ENCODE measurements around the gene SHLD1.

The SHLD1 gene

GRCh38 chr20:5845681-5846615, 95.7 kb downstream of the SHLD1 start:
- DNase-seq (ENCODE audit: low spot score) (no peak), FAIRE-seq (no peak)

GRCh38 chr20:5848711-5849505, 98.7 kb downstream of the SHLD1 start:
- FAIRE-seq = no peak
- peak; percentile 50 for DNase-seq (ENCODE audit: low spot score)

- FAIRE-seq = no peak
- no peak for DNase-seq (ENCODE audit: low spot score)
These were observed 105.7 kb downstream of the SHLD1 start for GRCh38 chr20:5855939-5856338.

GRCh38 chr20:5859608-5860007, 109.4 kb downstream of the SHLD1 start:
- DNase-seq (ENCODE audit: low spot score) = no peak
- no peak for FAIRE-seq

- DNase-seq (ENCODE audit: low spot score) (no peak), FAIRE-seq (no peak)
These were observed 112.5 kb downstream of the SHLD1 start for GRCh38 chr20:5862703-5863039.

GRCh38 chr20:5863040-5863833, 113.0 kb downstream of the SHLD1 start:
- FAIRE-seq (no peak), DNase-seq (ENCODE audit: low spot score) (peak; percentile 59)

- no peak for FAIRE-seq
- DNase-seq (ENCODE audit: low spot score) = no peak
These were observed 114.2 kb downstream of the SHLD1 start for GRCh38 chr20:5864428-5864827.

- FAIRE-seq (no peak), DNase-seq (ENCODE audit: low spot score) (peak; percentile 31)
These were observed 114.8 kb downstream of the SHLD1 start for GRCh38 chr20:5864873-5865587.

GRCh38 chr20:5865604-5866003, 115.4 kb downstream of the SHLD1 start:
- FAIRE-seq (no peak), DNase-seq (ENCODE audit: low spot score) (no peak)

- DNase-seq (ENCODE audit: low spot score) (no peak), FAIRE-seq (no peak)
These were observed 120.4 kb downstream of the SHLD1 start for GRCh38 chr20:5870568-5870981.

GRCh38 chr20:5871459-5872410, 121.5 kb downstream of the SHLD1 start:
- no peak for DNase-seq (ENCODE audit: low spot score)

GRCh38 chr20:5877128-5877527, 126.9 kb downstream of the SHLD1 start:
- FAIRE-seq (no peak), DNase-seq (ENCODE audit: low spot score) (no peak)

More at GRCh38 chr20:5871459-5872410, 121.5 kb downstream of the SHLD1 start:
- no peak for FAIRE-seq

- FAIRE-seq (no peak), DNase-seq (ENCODE audit: low spot score) (no peak)
These were observed 130.1 kb downstream of the SHLD1 start for GRCh38 chr20:5880326-5880725.

GRCh38 chr20:5881703-5882102, 131.5 kb downstream of the SHLD1 start:
- FAIRE-seq (no peak), DNase-seq (ENCODE audit: low spot score) (no peak)

- no peak for FAIRE-seq
- DNase-seq (ENCODE audit: low spot score) = no peak
These were observed 132.0 kb downstream of the SHLD1 start for GRCh38 chr20:5882166-5882565.

GRCh38 chr20:5884465-5885335, 134.5 kb downstream of the SHLD1 start:
- no peak for FAIRE-seq
- no peak for DNase-seq (ENCODE audit: low spot score)

- DNase-seq (ENCODE audit: low spot score) = no peak
- FAIRE-seq = no peak
These were observed 135.7 kb downstream of the SHLD1 start for GRCh38 chr20:5885866-5886265.

GRCh38 chr20:5886788-5887187, 136.6 kb downstream of the SHLD1 start:
- DNase-seq (ENCODE audit: low spot score) (peak; percentile 35), FAIRE-seq (no peak)

GRCh38 chr20:5887386-5887785, 137.2 kb downstream of the SHLD1 start:
- DNase-seq (ENCODE audit: low spot score) = no peak

More at GRCh38 chr20:5887386-5887785, 137.2 kb downstream of the SHLD1 start:
- no peak for FAIRE-seq
